KOPT-K1 (cell line): Measurements from ENCODE around the gene OR2B6.

Experiments
- H3K27ac ChIP-seq: fragments of 200-600 bp; sonication (generic); 2 replicates; pipeline ENCODE4 v1.5.1; 2016; ENCODE audit warnings: antibody characterized with exemption, mild to moderate bottlenecking, low read depth, low read length; ENCODE audit not compliant: poor library complexity, severe bottlenecking
- H3K36me3 ChIP-seq: fragments of 200-600 bp; sonication (generic); 2 replicates; pipeline ENCODE4 v1.5.1; 2017; ENCODE audit warnings: antibody characterized with exemption, mild to moderate bottlenecking, low read length, moderate library complexity; ENCODE audit not compliant: insufficient read depth
- H3K9me3 ChIP-seq: fragments of 200-600 bp; sonication (generic); 2 replicates; pipeline ENCODE4 v1.5.1; 2017; ENCODE audit warnings: antibody characterized with exemption, low read length, mild to moderate bottlenecking; ENCODE audit not compliant: insufficient read depth, poor library complexity, severe bottlenecking

OR2B6 gene

DNA sequence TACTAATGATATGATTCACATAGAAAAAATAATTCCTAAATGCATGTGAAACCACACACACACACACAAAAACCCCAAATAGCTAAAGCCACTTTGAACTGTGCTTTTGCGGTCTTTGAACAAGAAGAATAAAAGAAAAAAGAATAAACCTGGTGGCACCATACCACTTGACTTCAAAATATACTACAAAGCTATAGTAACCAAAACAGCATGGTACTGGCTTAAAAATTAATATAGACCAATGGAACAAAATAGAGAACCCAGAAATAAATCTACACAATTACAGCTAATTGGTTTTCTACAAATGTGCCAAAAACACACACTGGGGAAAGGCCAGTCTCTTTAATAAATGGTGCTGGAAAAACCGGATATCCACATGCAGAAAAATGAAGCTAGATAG, 13.4 kb downstream of the OR2B6 start:
- Histone ChIP-seq H3K27ac (no peak overlapping the region), H3K9me3 (peaks cover 13% of the 10 kb centered on the region), H3K36me3 (no peaks in the 10 kb centered on the region)

GRCh38 chr6:27972750-27973149, 15.7 kb downstream of the OR2B6 start:
- Histone ChIP-seq H3K9me3 (peaks cover 6% of the 10 kb centered on the region), H3K36me3 (no peaks in the 10 kb centered on the region), H3K27ac (no peak overlapping the region)

DNA sequence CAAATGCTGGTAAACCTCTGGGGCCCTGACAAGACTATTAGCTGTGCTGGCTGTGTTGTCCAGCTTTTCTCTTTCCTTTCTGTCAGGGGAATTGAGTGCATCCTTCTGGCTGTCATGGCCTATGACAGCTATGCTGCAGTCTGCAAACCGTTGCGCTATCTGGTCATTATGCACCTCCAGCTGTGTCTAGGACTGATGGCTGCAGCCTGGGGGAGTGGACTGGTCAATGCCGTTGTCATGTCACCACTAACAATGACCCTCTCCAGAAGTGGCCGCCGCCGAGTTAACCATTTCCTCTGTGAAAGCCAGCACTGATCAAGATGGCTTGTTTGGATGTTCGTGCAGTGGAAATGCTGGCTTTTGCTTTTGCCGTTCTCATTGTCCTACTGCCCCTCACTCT, 20.3 kb downstream of the OR2B6 start:
- Histone ChIP-seq H3K27ac (no peak overlapping the region), H3K36me3 (no peaks in the 10 kb centered on the region), H3K9me3 (no peaks in the 10 kb centered on the region)

- Histone ChIP-seq H3K9me3 (no peaks in the 10 kb centered on the region), H3K36me3 (no peaks in the 10 kb centered on the region), H3K27ac (no peak overlapping the region)
These were observed 21.7 kb downstream of the OR2B6 start for GRCh38 chr6:27978705-27979104.

DNA sequence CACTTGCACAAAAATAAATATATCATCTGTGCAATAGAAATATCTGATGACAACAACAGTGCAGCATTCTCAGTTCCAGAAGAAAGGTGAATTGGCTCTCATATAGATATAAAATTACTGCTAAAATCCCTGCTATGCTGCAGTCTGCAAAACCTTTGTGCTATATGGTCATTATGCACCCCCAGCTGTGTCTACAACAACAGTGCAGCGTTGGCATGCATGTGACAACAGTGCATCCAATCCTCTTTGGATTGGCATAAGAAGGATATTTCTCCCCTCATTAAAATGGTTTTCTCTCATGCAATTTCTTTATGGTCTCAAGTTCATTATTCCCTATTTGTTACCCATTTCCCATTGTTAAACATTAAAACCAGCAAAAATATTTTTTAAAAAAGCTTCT, 23.1 kb downstream of the OR2B6 start:
- Histone ChIP-seq H3K9me3 (no peaks in the 10 kb centered on the region), H3K27ac (no peak overlapping the region), H3K36me3 (no peaks in the 10 kb centered on the region)

GRCh38 chr6:27986928-27987725, 30.1 kb downstream of the OR2B6 start:
- no peaks in the 10 kb centered on the region for H3K36me3 ChIP-seq
- no peaks in the 10 kb centered on the region for H3K9me3 ChIP-seq
- no peak overlapping the region for H3K27ac ChIP-seq

DNA sequence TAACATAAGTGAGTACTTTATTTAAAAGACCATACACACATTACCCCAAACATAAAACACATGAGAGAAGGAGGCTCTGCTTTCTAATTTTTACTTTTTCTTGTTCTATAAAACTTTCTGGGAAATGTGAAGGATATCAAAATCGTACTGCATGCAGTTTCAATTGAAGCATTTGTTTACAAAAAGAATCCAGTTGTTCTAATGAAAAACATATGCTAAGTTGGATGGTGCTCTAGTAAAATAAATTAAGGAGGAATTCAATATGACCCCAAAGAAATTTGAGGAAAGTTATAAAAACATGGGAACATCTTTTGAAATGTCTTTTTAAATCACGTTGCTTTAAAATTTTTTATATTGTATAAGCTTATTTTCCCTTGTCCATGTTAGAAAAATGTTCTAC, 37.6 kb downstream of the OR2B6 start:
- Histone ChIP-seq H3K36me3 (no peaks in the 10 kb centered on the region), H3K27ac (no peak overlapping the region), H3K9me3 (no peaks in the 10 kb centered on the region)

DNA sequence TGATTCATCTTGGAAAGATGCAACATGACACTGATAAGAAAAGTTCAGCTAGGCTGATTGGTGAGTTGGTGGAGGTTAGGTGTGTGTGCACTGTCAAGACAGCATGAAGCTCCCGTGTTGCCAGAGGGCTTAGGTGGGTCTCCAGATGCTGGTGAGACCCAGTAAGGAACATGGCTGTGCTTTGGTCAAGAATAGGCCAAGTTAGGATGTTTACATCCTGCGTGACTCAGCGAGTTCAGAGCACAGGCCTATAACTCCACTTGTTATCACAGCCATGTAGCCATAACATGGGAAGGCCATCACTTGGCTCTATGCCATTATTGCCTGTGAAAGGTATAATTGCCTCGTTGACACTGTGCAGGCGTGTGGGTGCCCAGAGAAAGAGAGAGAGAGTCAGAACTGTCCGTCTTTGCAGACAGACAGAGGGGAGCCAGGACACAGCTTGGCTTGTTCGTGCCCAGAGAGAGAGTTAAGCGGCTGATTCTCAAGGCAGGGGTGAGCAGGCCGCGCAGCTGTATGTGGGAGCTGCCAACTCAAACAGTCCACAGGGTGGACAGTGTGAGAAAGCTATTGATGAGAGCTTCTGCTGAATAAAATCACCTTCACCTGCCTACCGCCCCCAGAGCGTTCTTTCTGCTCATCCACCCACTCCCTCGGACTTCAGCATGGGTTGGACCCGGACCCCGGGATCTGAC, 43.5 kb downstream of the OR2B6 start:
- no peaks in the 10 kb centered on the region for H3K36me3 ChIP-seq
- no peaks in the 10 kb centered on the region for H3K9me3 ChIP-seq
- H3K27ac ChIP-seq, result no peak overlapping the region

- H3K27ac ChIP-seq, result no peak overlapping the region
- no peaks in the 10 kb centered on the region for H3K36me3 ChIP-seq
- H3K9me3 ChIP-seq, result no peaks in the 10 kb centered on the region
These were observed 44.3 kb downstream of the OR2B6 start for GRCh38 chr6:28001351-28001750.

GRCh38 chr6:28001751-28002150, 44.7 kb downstream of the OR2B6 start:
- Histone ChIP-seq H3K9me3 (no peaks in the 10 kb centered on the region), H3K27ac (no peak overlapping the region), H3K36me3 (no peaks in the 10 kb centered on the region)

DNA sequence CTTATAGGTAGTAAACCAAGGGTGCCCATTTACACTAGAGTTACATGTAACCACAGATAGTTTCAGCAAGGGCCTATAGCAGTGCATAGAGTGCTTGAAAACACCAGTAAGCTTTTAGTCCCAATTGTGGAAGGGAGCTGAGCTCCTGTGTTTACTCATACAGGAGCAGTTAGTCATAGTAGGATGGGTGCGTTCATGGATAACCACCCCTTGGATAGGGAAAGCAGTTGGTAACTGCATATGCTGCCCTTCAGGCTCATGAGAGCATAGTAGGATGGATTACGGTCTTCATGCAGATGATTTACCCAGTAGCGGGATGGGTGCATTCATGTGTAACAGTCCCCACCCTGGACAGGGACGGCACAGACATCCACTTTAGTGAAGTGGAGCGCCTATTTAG, 45.1 kb downstream of the OR2B6 start:
- Histone ChIP-seq H3K9me3 (no peaks in the 10 kb centered on the region), H3K36me3 (no peaks in the 10 kb centered on the region), H3K27ac (no peak overlapping the region)

DNA sequence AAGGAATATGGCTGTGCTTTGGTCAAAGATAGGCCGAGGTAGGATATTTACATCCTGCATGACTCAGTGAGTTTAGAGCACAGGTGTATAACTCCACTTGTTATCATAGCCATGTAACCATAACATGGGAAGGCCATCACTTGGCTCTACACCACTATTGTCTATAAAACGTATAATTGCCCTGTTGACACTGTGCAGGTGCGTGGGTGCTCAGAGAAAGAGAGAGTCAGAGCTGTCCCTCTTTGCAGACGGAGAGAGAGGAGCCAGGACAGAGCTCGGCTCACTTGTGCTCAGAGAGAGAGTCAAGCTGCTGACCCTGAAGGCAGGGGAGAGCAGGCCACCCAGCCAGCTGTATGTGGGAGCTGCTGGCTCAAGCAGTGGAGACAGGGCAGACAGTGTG, 46.0 kb downstream of the OR2B6 start:
- Histone ChIP-seq H3K36me3 (no peaks in the 10 kb centered on the region), H3K9me3 (no peaks in the 10 kb centered on the region), H3K27ac (no peak overlapping the region)

DNA sequence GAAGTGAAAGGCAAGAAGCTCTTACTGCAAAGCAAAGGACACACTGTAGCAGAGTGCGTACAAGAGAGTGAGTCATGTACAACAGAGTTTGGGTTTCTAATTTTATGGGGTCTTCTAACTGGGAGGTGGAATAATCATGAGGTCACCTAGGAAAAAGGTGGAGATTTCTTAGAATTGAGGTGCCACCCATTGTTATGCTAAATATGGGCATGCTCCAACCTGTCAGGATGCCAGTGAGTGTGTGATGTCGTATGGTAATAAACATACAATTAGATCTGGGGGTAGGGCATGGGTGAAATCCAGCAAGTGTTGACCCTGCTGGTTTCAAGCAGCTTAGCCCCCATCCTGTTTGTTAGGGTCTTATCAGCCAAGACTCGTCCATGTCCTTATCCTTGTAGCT, 46.6 kb downstream of the OR2B6 start:
- Histone ChIP-seq H3K36me3 (no peaks in the 10 kb centered on the region), H3K9me3 (no peaks in the 10 kb centered on the region), H3K27ac (no peak overlapping the region)

GRCh38 chr6:28004350-28005151, 47.5 kb downstream of the OR2B6 start:
- no peaks in the 10 kb centered on the region for H3K9me3 ChIP-seq
- H3K27ac ChIP-seq, result no peak overlapping the region
- no peaks in the 10 kb centered on the region for H3K36me3 ChIP-seq

DNA sequence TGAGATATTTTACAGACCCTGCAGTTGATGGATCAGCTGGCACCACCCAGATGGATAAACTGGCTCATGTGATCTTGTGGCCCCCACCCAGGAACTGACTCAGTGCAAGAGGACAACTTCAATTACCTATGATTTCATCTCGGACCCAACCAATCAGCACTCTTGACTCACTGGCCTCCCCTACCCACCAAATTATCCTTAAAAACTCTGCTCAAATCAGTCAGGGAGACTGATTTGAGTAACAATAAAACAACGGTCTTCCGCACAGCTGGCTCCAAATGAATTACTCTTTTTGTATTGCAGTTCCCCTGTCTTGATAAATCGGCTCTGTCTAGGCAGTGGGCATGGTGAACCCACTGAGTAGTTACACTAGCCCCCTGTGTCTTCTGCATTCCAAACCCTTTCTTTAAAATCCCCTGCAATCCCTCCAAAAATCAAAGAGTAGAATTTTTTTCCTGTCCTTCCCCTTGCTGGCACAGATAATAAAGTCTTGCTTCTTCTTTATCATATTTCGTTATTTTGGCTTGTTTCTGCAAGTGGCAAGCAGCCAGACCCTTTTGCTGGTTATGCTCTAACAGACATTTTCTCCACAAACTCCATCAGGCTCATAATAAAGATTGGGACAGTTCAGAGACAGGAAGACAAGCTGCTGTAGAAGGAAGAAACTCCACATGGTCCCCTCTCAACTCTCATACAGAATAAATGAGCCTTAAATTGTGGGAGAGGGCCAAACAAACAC, 48.3 kb downstream of the OR2B6 start:
- H3K27ac ChIP-seq, result no peak overlapping the region
- no peaks in the 10 kb centered on the region for H3K9me3 ChIP-seq
- H3K36me3 ChIP-seq, result no peaks in the 10 kb centered on the region
